Endodermal cell (in vitro differentiated cells): Measurements from ENCODE around the gene CD63. TPM values are rescaled to one million over a fixed set of nuclear protein-coding genes. Genes with fewer than 3 reads are reported as not detected.

Experiments
- DNase-seq: peaks from one replicate; pipeline ENCODE4 v3.0.0-alpha.2; 2017
- H3K27ac ChIP-seq: 2 replicates; pipeline ENCODE4 v1.5.1; 2013; ENCODE audit warnings: mild to moderate bottlenecking, low read depth, low read length, moderate library complexity
- H3K27me3 ChIP-seq: 2 replicates; pipeline ENCODE4 v1.6.1; 2013; ENCODE audit warnings: mild to moderate bottlenecking, low read length, moderate library complexity; ENCODE audit not compliant: insufficient read depth, control insufficient read depth, poor library complexity, severe bottlenecking
- H3K36me3 ChIP-seq: 2 replicates; pipeline ENCODE4 v1.7.0; 2013; ENCODE audit warnings: mild to moderate bottlenecking, low read length, moderate library complexity; ENCODE audit not compliant: control insufficient read depth, insufficient read depth
- H3K4me1 ChIP-seq: one replicate; pipeline ENCODE4 v1.7.0; 2013; ENCODE audit warnings: low read length; ENCODE audit not compliant: control insufficient read depth, insufficient read depth
- H3K4me3 ChIP-seq: 2 replicates; pipeline ENCODE4 v1.5.1; 2013; ENCODE audit warnings: mild to moderate bottlenecking, low read length, moderate library complexity
- H3K9ac ChIP-seq: 2 replicates; pipeline ENCODE4 v1.6.1; 2013; ENCODE audit warnings: mild to moderate bottlenecking, low read length, moderate library complexity; ENCODE audit not compliant: poor library complexity, severe bottlenecking; ENCODE audit errors: extremely low read depth
- H3K9me3 ChIP-seq: 2 replicates; pipeline ENCODE4 v1.6.1; 2013; ENCODE audit warnings: mild to moderate bottlenecking, low read length, moderate library complexity; ENCODE audit not compliant: control insufficient read depth
- H3K27ac Mint-ChIP-seq: 2 replicates; pipeline ENCODE4 v1.8.0; 2020; ENCODE audit warnings: mixed read lengths
- H3K27me3 Mint-ChIP-seq: 2 replicates; pipeline ENCODE4 v1.8.0; 2021; ENCODE audit warnings: mild to moderate bottlenecking, mixed read lengths; ENCODE audit not compliant: insufficient read depth
- H3K36me3 Mint-ChIP-seq: 2 replicates; pipeline ENCODE4 v1.8.0; 2020; ENCODE audit warnings: low read depth, mixed read lengths
- H3K4me1 Mint-ChIP-seq: 2 replicates; pipeline ENCODE4 v1.8.0; 2020; ENCODE audit warnings: mixed read lengths
- H3K4me3 Mint-ChIP-seq: 2 replicates; pipeline ENCODE4 v1.8.0; 2020; ENCODE audit warnings: mild to moderate bottlenecking, moderate library complexity, mixed read lengths
- H3K9me3 Mint-ChIP-seq: 2 replicates; pipeline ENCODE4 v1.8.0; 2020; ENCODE audit warnings: mild to moderate bottlenecking, mixed read lengths
- CTCF ChIP-seq: fragments of 200-600 bp; sonication (generic); conservative IDR thresholded peaks from 2 replicates; pipeline ENCODE4 v1.5.0; 2021; ENCODE audit warnings: antibody characterized with exemption, mild to moderate bottlenecking
- WGBS, 2 experiments: methylation state at CpG; one replicate each; pipeline versions ENCODE4 v1.1.5 to v1.1.7; 2013; ENCODE audit warnings: missing lambda C conversion rate in 2 of 2, mixed read lengths in 1 of 2; ENCODE audit not compliant: insufficient coverage in 1 of 2, insufficient read length in 1 of 2; 5-methylcytosine and 5-hydroxymethylcytosine counted together
- total RNA-seq, 2 donors: library from RNA; stranded (reverse); fragmentation: NEBNext Ultra II Directional in 1 of 2; extraction: Animal tissue kit (Norgen Biotek cat#: 25700) in 1 of 2; gene quantifications; 2 replicates in 1 of 2; 3 replicates in 1 of 2; pipeline ENCODE4 v1.2.1, GENCODE V29; 2021

Gene CD63
- total RNA-seq, 2 donors from 2014 or later: 879 to 1,041 TPM

GRCh38 chr12:55722948-55723347 is 5.9 kb downstream of the CD63 start:
- Mint-ChIP-seq H3K27ac (no peak overlapping the region), H3K4me3 (no peak overlapping the region), H3K36me3 (peaks cover 41% of the 10 kb centered on the region), H3K9me3 (no peaks in the 10 kb centered on the region), H3K4me1 (peaks cover 28% of the 10 kb centered on the region), H3K27me3 (no peaks in the 10 kb centered on the region)
- H3K27me3 ChIP-seq: no peaks in the 10 kb centered on the region
- H3K9ac ChIP-seq: no peak overlapping the region
- peaks cover 53% of the 10 kb centered on the region for H3K36me3 ChIP-seq
- TF ChIP-seq CTCF: no peak
- no peak overlapping the region for H3K4me3 ChIP-seq
- 97 to 98% methylated on average over 8 of the region's 8 CpGs for WGBS, 2 experiments
- H3K9me3 ChIP-seq: no peaks in the 10 kb centered on the region
- no peak for DNase-seq
- H3K4me1 ChIP-seq: peaks cover 8% of the 10 kb centered on the region
- no peak overlapping the region for H3K27ac ChIP-seq

- H3K27me3 Mint-ChIP-seq: no peaks in the 10 kb centered on the region
- Histone ChIP-seq H3K27ac (no peak overlapping the region), H3K36me3 (peaks cover 44% of the 10 kb centered on the region), H3K4me1 (peaks cover 7% of the 10 kb centered on the region), H3K4me3 (no peak overlapping the region), H3K9me3 (no peaks in the 10 kb centered on the region), H3K9ac (no peak overlapping the region), H3K27me3 (no peaks in the 10 kb centered on the region)
- H3K27ac Mint-ChIP-seq: no peak overlapping the region
- H3K9me3 Mint-ChIP-seq: no peaks in the 10 kb centered on the region
- WGBS, 2 experiments: 88 to 95% methylated on average over 10 to 14 of the region's 14 CpGs
- no peak for TF ChIP-seq CTCF
- H3K4me3 Mint-ChIP-seq: no peak overlapping the region
- no peak for DNase-seq
- peaks cover 36% of the 10 kb centered on the region for H3K36me3 Mint-ChIP-seq
- H3K4me1 Mint-ChIP-seq: peaks cover 30% of the 10 kb centered on the region
These were observed 7.1 kb downstream of the CD63 start for GRCh38 chr12:55721601-55722213.

GRCh38 chr12:55720894-55721444 is 7.8 kb downstream of the CD63 start:
- Mint-ChIP-seq H3K9me3 (no peaks in the 10 kb centered on the region), H3K4me1 (peaks cover 29% of the 10 kb centered on the region), H3K4me3 (no peak overlapping the region), H3K27me3 (no peaks in the 10 kb centered on the region), H3K36me3 (peaks cover 31% of the 10 kb centered on the region), H3K27ac (peak overlapping the region; percentile 44)
- peaks cover 5% of the 10 kb centered on the region for H3K4me1 ChIP-seq
- no peaks in the 10 kb centered on the region for H3K27me3 ChIP-seq
- DNase-seq: peak; percentile 89
- H3K27ac ChIP-seq: no peak overlapping the region
- peak; percentile 76 for TF ChIP-seq CTCF
- no peak overlapping the region for H3K9ac ChIP-seq
- H3K9me3 ChIP-seq: no peaks in the 10 kb centered on the region
- WGBS, 2 experiments: 75% methylated on average over 8 to 9 of the region's 9 CpGs
- peaks cover 36% of the 10 kb centered on the region for H3K36me3 ChIP-seq
- H3K4me3 ChIP-seq: no peak overlapping the region
